Osteocyte (in vitro differentiated cells): ENCODE results near the gene ACSS3. TPM values are rescaled to one million over a fixed set of nuclear protein-coding genes. Genes with fewer than 3 reads are reported as not detected.
"Not testable (repeated sequence)": the region's sequence is repeated elsewhere in the genome, so short reads cannot be mapped to it uniquely, and the experiment has no call there.

Experiments
- DNase-seq: peaks from one replicate; pipeline ENCODE4 v3.0.0; 2021; ENCODE audit warnings: mixed read lengths; ENCODE audit not compliant: unreplicated experiment; ENCODE audit errors: extremely low spot score
- H3K27ac Mint-ChIP-seq: one replicate; pipeline ENCODE4 v1.8.0; 2021; ENCODE audit warnings: mild to moderate bottlenecking, mixed read lengths; ENCODE audit not compliant: unreplicated experiment
- H3K27me3 Mint-ChIP-seq: one replicate; pipeline ENCODE4 v1.8.0; 2021; ENCODE audit warnings: mixed read lengths; ENCODE audit not compliant: unreplicated experiment
- H3K36me3 Mint-ChIP-seq: one replicate; pipeline ENCODE4 v1.8.0; 2021; ENCODE audit warnings: mixed read lengths; ENCODE audit not compliant: unreplicated experiment
- H3K4me1 Mint-ChIP-seq: one replicate; pipeline ENCODE4 v1.8.0; 2021; ENCODE audit warnings: mixed read lengths; ENCODE audit not compliant: unreplicated experiment
- H3K4me3 Mint-ChIP-seq: one replicate; pipeline ENCODE4 v1.8.0; 2021; ENCODE audit warnings: mild to moderate bottlenecking, moderate library complexity, mixed read lengths; ENCODE audit not compliant: unreplicated experiment
- H3K9me3 Mint-ChIP-seq: one replicate; pipeline ENCODE4 v1.8.0; 2021; ENCODE audit warnings: mixed read lengths; ENCODE audit not compliant: unreplicated experiment
- CTCF ChIP-seq: fragments of 200-600 bp; sonication (generic); IDR thresholded peaks from 2 replicates; pipeline ENCODE4 v1.5.0; 2021; ENCODE audit warnings: antibody characterized with exemption, mild to moderate bottlenecking, moderate library complexity
- total RNA-seq: library from RNA; stranded (reverse); gene quantifications from 2 replicates; pipeline ENCODE4 v1.2.1, GENCODE V29; 2021

Gene ACSS3
- total RNA-seq, 1 donor from 2014 or later, result 5.6 TPM

GRCh38 chr12:81174664-81175063 lies 96.8 kb downstream of the ACSS3 start:
- H3K36me3 Mint-ChIP-seq, result peaks cover 15% of the 10 kb centered on the region
- peaks cover 23% of the 10 kb centered on the region for H3K9me3 Mint-ChIP-seq
- TF ChIP-seq CTCF, result no peak
- H3K4me1 Mint-ChIP-seq, result peaks cover 7% of the 10 kb centered on the region
- H3K27me3 Mint-ChIP-seq, result no peaks in the 10 kb centered on the region
- no peak overlapping the region for H3K4me3 Mint-ChIP-seq
- no peak overlapping the region for H3K27ac Mint-ChIP-seq
- no peak for DNase-seq

GRCh38 chr12:81176796-81177195 lies 98.9 kb downstream of the ACSS3 start:
- no peak for TF ChIP-seq CTCF
- H3K4me3 Mint-ChIP-seq, result no peak overlapping the region
- no peaks in the 10 kb centered on the region for H3K27me3 Mint-ChIP-seq
- no peak for DNase-seq
- peaks cover 2% of the 10 kb centered on the region for H3K4me1 Mint-ChIP-seq
- peaks cover 23% of the 10 kb centered on the region for H3K9me3 Mint-ChIP-seq
- peaks cover 15% of the 10 kb centered on the region for H3K36me3 Mint-ChIP-seq
- no peak overlapping the region for H3K27ac Mint-ChIP-seq

DNA sequence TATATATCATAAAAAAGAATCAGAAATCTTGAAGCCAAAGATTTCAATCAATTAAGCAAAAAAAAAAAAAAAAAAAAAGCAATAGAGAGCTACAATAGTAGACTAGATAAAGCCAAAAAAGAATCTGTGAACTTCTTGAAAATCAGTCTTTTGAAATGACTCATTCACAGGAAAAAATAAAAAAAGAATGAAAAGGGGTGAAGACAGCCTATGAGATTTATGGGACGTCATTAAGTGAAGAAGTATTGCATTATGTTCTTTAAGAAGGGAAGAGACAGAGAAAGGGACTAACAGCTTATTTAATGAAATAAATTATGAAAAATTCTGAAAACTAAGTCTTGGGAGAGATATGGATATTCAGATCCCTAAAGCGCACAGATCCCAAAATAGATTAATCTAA lies 103.8 kb downstream of the ACSS3 start:
- Mint-ChIP-seq H3K27ac (no peak overlapping the region), H3K4me3 (no peak overlapping the region), H3K36me3 (peaks cover 11% of the 10 kb centered on the region), H3K9me3 (peaks cover 17% of the 10 kb centered on the region), H3K27me3 (no peaks in the 10 kb centered on the region), H3K4me1 (peaks cover 4% of the 10 kb centered on the region)
- DNase-seq, result no peak
- no peak for TF ChIP-seq CTCF

DNA sequence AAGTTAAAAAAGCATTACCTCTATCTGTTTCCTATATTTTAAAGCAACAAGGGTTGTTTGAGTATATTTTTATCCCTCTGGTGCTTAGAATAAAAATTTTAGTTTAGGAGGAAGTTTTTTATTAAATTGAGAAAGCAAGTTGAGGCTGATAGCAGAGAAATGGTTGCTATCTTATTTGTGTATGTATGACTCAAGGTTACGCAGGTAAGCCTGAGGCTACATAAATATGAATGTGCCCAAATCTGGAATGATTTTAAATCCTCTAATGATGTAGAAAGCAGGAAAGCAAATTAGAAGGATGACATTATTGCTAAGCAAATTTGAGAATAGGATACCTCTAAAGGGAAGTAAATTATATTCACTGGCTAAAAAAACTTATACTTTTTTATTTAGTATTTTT lies 109.8 kb downstream of the ACSS3 start:
- no peak for DNase-seq

GRCh38 chr12:81196595-81196994 lies 118.7 kb downstream of the ACSS3 start:
- Mint-ChIP-seq H3K9me3 (no peaks in the 10 kb centered on the region), H3K4me3 (no peak overlapping the region), H3K4me1 (no peaks in the 10 kb centered on the region), H3K27me3 (no peaks in the 10 kb centered on the region), H3K36me3 (no peaks in the 10 kb centered on the region), H3K27ac (no peak overlapping the region)
- TF ChIP-seq CTCF, result no peak
- no peak for DNase-seq

More for the DNA sequence above, 109.8 kb downstream of the ACSS3 start:
- Mint-ChIP-seq H3K9me3 (peaks cover 4% of the 10 kb centered on the region), H3K4me1 (no peaks in the 10 kb centered on the region), H3K4me3 (no peak overlapping the region), H3K27ac (no peak overlapping the region), H3K36me3 (peaks cover 6% of the 10 kb centered on the region), H3K27me3 (no peaks in the 10 kb centered on the region)
- no peak for TF ChIP-seq CTCF

- not testable (repeated sequence) for H3K4me1 Mint-ChIP-seq, H3K4me3 Mint-ChIP-seq, H3K27me3 Mint-ChIP-seq, H3K36me3 Mint-ChIP-seq, H3K27ac Mint-ChIP-seq, DNase-seq, H3K9me3 Mint-ChIP-seq
These were observed 122.7 kb downstream of the ACSS3 start for GRCh38 chr12:81200561-81200960.
